HG03135 (cell line): Measurements from ENCODE around the gene EXT2.

Experiments
- ATAC-seq: cut with Tn5 transposase; IDR thresholded peaks from one replicate; pipeline ENCODE4 v1.9.1; 2021; ENCODE audit warnings: mild to moderate bottlenecking, moderate library complexity; ENCODE audit not compliant: unreplicated experiment

The EXT2 gene

DNA sequence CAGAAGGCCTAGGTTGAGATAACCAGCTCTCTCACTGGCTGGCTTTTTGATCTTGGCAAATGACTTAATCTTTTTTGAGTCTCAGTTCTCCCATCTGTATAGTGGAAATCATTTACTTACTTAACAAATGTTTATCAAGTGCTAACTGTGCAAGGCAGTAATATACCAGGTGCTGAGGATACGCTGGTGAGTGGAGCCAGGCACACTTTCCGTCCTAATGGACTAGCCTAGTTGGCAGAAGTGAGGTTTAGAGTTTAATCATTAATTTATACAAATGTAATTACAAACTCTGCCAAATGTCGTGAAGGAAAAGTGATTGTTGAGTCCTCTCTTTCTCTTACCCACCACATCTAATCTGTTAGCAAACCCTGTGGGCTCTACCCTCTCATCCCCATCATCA is 33.3 kb downstream of the EXT2 start:
- no peak for ATAC-seq

DNA sequence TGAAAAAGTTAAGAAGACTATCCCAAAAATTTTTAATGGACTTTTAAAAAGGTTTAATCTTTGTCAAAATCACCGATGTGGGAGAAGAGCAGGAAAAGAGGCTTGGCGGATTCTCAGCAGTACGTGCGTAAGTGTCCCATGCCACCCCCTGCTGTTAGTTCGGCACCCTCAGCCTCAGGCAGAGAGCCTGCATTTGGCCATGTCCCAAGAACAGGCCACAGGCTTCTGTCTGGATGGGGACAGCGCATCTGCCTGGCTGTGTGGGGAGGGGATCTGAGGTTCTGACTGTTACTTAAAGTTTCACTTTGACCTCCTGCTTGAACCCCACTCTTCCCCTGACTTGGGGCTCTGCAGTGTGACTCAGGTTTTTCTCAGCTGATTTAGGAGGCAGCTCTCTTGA is 35.3 kb downstream of the EXT2 start:
- ATAC-seq, result no peak

DNA sequence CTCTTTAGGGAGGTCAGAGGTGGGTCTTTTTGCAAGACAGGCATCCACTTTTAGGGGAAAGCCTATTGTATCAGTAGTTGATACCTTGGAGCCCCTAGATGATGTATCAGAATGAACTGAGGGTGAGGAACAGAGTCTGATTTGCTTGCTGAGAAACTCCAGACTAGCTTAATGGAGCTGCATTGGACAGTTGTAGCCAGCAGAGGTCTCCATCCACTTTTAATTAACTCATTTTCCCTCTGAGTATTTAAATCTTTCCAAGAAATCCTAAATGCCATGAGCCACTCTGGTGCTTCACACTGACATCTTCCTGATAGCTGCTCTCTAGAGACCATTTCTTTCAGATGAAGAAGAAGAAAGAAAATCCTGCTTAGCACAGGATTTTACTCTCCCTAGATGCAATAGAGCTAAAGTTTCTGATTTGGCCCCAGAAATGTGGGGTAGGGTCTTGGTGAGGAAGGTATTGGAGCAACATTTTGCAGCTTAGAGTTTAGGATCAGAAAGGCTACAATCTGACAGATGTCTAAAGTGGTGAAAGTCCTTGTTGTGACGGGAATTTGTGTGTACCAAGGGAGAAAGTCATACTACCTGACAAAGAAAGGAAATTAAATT is 38.0 kb downstream of the EXT2 start:
- ATAC-seq, result no peak

DNA sequence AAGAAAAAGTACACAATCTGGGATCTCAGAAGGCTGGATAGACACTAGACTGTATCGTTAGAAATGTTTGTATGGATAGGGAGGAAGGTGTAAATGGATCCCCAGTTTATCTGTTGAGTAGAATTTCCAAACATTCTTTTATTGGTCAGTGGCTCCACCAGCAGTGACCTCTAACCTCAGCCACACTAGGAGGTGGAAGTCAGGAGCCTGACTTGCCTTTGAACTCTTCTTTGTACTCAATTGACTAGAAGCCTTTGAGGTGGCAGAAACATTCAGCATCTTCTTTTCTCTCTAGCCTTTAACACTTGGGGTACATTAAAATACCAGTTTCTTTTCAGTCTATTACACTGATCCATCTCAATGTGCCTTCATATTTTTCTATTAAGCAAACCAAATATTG is 39.1 kb downstream of the EXT2 start:
- no peak for ATAC-seq

DNA sequence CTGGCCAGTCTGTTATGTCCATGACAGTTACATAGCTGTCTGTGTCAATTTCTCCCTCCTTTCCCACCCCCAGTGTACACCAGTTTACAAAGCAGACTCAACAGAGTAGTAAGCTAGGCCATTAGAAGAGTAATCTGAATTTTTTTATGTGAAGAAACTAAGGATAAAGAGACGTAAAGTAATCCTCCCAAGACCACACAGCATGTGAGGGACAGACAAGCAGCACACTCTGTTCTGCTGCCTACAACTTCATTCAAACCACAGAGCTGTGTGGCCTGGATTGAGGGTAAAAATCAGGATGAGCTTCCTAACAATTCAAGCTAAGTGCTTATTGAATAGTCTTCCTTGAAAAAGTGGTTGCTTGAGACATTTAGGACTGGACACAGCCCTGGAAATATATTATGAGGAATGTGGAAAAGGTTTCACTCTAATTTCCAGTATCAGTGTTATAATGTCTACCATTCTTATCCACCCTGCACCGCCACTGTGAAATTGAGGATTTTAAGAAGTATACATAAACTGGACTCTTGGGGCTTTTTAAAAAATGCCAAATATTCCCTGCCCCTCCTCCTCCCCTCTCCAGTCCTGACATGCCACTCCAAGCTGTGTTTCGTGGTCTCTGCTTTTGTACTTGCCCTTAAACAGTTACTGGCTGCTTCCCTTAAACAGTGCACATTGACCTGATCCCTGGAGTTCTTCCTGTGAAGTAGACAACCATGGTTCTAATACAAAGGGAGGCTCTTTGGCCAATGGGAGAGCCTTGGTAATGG is 40.9 kb downstream of the EXT2 start:
- ATAC-seq, result no peak

DNA sequence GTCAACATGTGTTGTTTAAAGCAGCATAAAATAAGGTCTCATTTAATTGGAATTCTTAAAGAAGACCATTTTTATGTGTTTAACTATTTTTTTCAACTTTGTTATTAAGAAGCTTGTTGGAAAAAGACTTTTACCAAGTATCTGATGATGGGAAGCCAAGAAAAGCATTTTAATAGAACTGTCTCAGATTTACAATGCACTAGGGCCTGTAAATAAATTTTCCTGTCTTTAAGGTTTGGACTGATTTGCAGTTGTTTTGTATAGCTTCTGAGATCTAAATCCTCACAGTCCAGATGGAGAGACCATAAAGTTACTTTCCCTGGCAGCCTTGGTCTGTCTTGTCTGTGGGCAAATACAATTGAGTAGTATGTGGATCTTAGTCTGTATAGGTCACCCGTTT is 41.6 kb downstream of the EXT2 start:
- ATAC-seq, result no peak

DNA sequence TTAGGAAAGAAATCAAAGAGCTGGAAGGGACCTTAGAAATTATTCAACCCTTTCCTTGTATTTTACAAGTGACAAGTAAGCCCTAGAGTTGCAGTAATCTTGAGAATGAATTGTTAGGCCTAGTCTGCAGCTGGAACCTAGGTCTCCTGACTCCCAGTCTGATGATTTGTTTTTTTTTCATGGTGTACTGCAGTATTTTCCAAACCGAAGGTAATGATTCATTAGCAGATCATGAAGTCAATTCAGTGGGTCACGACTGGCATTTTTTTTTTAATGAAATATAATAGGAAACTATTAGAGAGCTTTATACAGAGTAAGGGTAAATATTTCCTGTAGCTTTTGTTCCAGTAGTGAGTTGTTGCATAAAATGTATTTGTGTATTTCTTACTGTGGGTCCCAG is 42.8 kb downstream of the EXT2 start:
- no peak for ATAC-seq

DNA sequence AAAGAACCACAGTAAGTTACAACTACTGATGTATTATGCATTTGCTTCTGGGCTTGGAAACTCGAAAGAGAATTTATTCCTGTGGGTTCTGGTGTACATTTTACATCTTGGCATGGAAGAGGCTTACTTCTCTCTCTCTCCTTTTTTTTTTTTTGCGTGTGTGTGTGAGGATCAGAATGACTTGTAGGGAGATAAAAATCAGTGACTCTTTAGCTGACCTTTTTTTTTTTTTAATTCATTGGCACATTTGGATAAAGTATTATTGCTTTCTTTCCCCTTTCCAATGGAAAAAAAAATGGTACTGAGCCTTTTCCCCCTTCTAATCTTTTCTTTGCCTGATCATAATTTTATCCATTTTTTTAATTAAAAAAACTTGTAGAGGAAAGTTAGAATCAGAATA is 43.5 kb downstream of the EXT2 start:
- no peak for ATAC-seq

DNA sequence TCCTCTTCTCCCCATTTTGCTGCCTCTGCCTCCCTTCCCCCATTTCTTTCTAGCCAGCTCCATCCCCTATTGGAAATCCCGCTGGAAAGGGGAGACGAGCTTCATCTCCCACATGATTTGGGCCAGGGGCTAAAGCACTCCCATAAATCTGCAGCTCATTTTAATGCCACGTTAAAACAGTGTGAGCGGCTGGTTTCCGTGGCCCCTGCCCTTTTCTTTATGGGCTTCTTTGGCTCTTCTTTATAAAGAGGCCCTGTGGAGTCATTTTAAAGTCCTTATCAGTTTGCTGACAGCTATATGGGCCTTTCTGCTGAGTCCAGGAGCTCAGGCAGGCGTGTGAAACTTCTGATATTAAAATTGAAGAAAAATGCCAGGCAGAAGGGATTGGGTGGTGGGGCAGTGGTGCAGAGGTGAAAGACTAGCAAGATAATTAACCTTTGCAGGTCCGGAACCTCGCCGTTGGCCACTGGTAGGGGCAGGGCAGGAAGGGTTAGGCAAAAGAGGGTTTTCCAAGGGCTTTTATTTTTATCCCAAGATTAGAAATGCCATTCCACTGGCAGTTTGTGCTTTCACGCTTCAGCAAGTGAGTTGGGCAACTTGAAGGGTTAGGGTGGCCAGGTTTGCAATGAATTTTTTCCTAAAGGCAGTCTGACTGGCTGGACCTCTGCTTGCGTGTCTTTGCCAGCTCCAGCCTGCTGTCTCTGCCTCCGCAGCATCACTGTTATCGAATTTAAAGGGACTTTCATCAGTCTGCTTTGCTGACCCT is 44.3 kb downstream of the EXT2 start:
- ATAC-seq, result no peak

DNA sequence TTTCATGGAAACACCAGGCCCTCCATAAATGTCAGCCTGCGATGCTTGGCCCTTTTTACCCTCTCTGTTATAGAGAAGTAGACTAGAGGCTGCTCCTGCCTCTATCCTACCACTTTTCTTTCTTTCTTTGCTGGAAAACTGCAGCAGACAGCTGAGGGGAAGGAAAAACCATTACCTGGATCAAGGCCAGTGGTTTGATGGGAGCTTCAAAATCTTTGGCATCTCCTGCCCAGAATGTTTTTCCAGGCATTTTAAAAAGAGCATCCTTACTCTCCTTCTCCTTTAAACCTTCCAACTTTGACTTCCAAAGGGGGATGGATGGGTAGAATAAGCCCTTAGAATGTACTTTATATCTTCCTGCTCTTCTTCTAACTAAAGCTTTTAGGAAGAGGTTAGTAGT is 44.9 kb downstream of the EXT2 start:
- ATAC-seq, result no peak

DNA sequence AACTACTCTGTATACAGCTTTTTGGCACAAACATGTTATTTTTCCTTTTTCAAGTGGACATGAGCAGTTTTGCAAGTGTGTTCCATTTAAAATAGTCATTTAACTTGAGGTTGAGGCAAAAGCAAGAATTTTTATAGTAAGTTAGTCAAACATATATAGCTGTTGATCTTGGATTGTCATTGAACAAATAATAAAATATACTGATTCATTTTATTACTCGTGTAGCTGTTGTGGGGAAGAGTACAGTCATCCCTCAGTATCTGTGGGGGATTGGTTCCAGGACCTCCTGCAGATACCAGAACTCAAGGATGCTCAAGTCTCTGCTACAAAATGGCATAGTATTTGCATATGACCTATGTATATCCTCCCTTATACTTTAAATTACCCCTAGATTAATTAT is 45.3 kb downstream of the EXT2 start:
- ATAC-seq, result no peak

DNA sequence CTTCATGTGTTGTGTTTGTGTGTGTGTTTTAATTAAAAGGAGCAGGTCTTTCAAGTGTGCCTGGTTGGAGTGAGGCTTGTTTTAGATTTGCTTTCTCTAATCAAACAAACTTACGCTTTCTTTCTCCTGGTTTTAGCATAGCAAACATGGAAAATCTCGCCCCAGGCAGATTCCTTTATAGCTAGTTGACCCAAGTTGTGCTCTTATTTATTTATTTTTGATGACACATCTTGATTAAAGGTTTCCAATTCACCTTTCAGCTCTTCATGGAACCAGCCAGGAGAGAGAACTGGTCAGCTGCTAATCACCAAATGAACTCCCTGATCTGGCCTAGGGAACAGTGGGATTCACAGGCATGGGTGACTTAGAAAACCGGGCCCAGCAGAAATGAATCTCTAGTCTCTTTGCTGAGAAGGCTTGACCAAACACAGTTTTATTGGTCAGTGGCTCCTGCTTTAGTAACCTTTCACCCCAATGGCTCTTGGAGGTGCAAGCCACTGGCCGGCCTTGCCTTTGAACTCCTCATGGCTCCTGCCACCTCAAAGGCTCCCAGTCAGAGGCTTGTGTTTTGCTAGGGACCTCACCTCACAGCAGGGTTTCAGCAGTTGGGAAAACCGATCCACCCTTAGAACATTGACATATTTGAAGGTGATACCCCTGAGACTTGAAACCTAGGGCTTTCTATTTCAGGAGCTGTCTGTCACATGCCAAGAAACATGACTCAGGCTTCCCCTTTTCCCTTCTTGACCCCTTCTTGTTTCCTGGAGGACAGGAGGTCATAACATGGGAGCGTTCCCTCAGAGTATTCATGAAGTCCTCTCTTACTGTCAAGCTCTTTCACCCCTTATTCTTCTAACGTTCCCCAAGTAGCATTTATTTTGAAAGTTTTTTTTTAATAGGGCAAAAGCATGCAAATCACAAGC is 48.8 kb downstream of the EXT2 start:
- ATAC-seq, result no peak

DNA sequence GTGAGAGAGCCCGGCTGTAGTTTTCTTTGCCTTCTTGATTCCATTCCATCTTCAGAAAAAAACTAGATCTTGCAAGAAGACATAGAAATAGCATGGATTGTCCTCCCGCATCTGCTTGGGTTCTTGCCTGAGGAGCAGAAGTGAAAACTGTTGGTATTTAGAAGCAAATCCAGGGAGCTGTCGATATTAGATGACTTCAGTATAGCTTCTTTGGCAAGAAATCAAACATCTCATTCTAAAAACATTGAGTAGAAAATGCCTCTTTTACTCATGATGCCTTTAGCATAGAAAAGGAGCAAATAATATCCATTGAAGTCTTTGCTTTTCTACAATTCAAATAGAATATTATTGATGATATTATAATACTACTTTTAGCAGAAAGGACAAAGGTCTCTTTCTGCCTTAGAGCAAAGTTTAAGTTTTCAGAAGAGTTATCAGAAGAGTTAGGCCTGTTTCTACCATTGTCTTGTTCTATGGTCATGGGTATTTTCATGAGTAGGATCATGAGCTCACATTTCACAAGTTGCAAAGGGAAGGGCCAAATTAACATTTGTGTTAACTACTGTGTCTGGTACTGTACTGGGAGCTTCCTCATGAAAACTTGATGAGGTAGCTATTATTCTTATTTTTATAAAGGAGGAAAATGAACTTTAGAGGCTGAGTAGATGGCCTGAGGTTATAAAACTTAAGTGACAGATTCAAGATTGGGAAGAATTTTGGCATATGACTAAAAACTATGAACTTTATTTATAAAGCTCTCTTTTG is 49.7 kb downstream of the EXT2 start:
- no peak for ATAC-seq

DNA sequence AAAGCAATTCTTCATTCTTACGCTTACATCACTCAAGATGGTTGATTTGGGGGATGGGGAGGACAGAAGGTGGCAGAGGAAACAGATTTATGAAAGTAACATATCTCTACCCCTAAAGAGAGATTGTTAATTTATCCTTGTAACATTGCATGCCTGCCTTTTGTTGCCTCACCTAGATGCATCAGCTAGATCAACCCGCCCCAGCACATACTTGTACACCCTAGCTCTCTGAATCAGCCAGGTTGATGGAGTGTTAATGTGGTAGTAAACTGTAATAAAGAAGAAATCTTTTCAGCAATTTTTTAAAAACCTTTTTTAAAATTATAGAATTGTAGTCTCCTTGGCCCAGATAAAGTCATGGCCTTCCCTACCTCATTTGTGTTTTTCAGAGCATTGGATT is 51.5 kb downstream of the EXT2 start:
- ATAC-seq, result no peak

DNA sequence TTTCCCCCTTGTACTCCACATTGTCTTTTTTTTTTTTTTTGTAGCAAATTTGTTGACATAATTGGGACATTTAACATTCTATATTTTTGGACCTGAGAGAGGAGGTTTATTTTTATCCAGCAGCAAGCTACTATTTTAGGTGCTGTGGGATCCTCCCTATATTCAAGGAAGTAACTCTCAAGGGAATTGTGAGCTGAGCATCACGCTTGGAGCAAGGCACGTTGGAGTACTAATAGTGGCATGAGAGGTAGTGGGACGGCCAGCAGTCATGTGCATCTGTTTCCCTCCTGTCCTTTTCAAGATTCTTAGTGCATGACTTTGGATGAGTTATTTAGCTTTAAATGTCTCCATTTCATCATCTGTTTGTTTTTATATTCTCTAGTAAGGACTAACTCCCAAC is 52.3 kb downstream of the EXT2 start:
- no peak for ATAC-seq

DNA sequence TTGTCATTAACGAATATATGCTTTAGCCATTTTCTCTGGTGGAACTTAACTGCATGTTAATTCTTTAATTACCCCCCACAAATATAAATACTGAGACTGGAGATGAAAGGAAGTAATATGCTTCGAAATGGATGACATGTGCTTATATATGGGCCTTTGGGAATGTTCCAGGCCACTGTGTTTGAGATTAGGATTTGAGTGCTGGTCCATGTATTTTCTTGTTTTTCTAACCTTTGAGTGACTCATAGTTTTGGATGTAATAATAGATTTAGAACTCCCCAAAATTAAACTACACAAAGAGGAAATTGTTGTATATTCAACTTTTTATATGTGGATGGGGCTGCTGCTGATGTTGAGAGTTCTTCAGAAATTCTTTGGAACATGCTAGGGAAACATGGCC is 54.2 kb downstream of the EXT2 start:
- no peak for ATAC-seq

DNA sequence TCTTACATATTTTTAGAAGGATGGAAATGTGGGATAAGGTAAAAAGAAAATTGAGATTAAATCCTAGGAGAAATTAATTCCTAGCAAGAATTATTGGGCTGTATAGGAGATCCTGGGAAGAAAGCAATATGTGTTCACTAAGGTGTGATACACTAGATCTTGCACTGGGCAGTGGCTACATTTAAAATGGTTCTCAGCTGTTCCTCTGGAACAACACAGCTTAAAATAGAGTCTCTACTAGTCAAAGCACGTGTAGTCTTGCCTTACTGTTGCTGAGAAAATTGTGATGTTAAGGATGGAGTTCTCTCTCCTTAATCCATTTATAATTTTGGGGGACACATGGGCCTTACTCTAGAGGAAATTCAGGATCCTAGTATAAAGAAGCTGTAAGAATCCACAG is 54.9 kb downstream of the EXT2 start:
- ATAC-seq, result no peak

DNA sequence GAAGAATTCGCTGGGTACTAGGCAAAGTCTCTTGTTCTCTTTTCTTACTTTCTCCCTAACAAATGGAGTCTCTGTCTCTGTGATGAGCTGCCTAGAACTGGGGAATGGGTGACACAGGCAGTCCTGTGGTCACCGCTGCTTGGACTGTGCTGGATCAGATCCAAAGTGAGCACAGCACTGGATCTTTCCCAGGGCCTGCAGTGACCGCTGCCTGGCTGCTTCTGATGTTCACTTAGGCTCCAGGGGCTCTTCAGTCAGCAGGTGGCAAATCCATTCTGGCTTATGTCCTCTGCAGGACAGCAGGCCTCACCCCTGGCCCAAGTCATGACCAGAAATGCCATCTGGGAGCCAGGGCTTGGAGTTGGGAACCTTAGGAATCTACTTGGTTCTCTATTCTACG is 61.5 kb downstream of the EXT2 start:
- no peak for ATAC-seq

DNA sequence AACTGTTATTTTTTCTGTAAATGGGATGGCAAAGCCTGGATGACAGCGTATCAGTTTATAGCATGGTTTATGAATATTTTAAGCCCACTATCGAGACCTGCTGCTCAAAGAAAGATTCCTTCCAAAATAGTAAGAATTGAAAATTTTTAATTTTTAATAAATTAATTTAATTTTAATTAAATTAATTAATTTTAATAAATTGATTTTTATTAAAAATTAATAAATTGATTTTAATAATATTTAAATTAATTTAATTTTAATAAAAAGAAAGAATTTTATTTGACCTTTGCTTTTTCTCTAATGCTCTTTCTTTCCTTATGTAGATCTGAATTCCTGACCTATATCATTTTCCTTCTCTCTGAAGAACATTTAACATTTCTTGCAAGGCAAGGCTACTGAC is 62.9 kb downstream of the EXT2 start:
- no peak for ATAC-seq
